ENCODE results near the gene SLC4A11. TPM values are rescaled to one million over a fixed set of nuclear protein-coding genes. Genes with fewer than 3 reads are reported as not detected.
A peak's percentile ranks its signal among the peaks of the same experiment; 100 is the strongest.

Gene SLC4A11
- total RNA-seq, 1 donor from 2014 or later, result 5.0 TPM

DNA sequence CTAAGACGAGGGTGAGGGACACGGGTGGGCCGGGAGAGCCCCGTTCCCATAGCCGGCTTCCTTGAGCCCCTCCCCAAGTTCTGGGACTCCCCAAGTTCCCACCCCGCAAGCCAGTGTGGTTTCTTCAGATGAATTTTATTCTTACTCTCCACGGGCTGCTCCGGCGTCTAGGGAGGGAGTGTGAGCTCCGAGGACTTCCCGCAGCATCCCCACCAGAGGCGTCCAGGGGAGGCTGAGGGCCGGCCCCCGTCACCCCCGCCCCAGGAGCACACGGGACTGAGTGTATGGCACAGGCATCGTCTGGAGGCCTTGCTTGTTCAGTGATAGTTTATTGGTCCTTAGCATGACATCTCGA, 10.0 kb upstream of the SLC4A11 start:
- Histone ChIP-seq H3K4me1 (peaks cover 10% of the 10 kb centered on the region), H3K4me3 (peak overlapping the region; percentile 17), H3K36me3 (peaks cover 33% of the 10 kb centered on the region), H3K27me3 (ENCODE audit: low read depth) (peaks cover 9% of the 10 kb centered on the region), H3K27ac (no peak overlapping the region), H3K9me3 (no peaks in the 10 kb centered on the region)
- no peak for DNase-seq
- TF ChIP-seq, protein P1, sequence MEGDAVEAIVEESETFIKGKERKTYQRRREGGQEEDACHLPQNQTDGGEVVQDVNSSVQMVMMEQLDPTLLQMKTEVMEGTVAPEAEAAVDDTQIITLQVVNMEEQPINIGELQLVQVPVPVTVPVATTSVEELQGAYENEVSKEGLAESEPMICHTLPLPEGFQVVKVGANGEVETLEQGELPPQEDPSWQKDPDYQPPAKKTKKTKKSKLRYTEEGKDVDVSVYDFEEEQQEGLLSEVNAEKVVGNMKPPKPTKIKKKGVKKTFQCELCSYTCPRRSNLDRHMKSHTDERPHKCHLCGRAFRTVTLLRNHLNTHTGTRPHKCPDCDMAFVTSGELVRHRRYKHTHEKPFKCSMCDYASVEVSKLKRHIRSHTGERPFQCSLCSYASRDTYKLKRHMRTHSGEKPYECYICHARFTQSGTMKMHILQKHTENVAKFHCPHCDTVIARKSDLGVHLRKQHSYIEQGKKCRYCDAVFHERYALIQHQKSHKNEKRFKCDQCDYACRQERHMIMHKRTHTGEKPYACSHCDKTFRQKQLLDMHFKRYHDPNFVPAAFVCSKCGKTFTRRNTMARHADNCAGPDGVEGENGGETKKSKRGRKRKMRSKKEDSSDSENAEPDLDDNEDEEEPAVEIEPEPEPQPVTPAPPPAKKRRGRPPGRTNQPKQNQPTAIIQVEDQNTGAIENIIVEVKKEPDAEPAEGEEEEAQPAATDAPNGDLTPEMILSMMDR (IDR thresholded peaks at IDR 0.05), result no peak
- peak; percentile 17 to 24 for ATAC-seq
- intact Hi-C loops (cut with DNase I), result no loop called here

DNA sequence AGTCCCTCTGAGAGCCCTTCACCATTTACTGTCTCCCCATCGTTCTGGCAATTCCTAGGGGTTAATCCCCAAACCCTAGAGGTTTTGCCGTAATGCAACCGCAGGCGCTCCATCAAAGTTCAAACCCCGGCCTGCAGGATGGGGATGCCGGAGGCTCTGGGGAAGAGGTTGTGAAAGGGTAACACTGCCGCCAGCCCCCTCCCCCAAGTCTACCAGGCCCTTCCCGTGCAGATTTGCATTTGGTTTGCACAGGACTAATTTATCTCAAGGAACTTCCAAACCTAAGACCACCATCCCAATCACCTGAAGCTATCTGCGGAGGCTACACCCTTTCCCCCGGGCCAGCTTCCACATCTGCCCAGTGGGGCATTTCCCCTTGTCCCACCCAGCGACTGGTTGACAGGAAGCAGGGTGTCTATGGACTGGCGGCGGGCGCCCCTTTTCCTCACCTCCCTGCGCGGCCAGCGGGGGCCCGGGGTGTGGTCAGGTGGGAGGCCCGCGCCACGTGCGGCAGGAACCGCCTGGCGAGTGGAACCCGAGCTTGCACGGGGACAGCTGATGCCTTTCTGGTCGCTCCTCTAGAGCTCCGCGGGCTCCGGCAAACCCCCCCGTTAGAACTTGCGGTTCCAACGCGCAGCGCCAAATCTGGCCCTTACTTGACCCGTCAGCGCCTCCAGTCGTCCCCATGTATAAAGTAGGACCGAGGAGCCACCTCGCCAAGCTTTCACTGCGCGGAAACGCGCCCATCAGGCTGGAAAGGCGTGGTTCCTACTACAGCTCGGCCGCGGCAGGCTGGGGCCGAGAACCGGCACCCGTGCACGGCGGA, 9.4 kb upstream of the SLC4A11 start:
- TF ChIP-seq, protein P1 (IDR thresholded peaks at IDR 0.05), result no peak
- DNase-seq (no peak), ATAC-seq (peak; percentile 60 to 61)
- intact Hi-C loops (cut with DNase I), result no loop called here
- peaks cover 10% of the 10 kb centered on the region for H3K4me1 ChIP-seq
- H3K27ac ChIP-seq, result no peak overlapping the region
- H3K36me3 ChIP-seq, result peaks cover 27% of the 10 kb centered on the region
- H3K4me3 ChIP-seq, result peak overlapping the region; percentile 17
- peaks cover 9% of the 10 kb centered on the region for H3K27me3 ChIP-seq (ENCODE audit: low read depth)
- H3K9me3 ChIP-seq, result no peaks in the 10 kb centered on the region

DNA sequence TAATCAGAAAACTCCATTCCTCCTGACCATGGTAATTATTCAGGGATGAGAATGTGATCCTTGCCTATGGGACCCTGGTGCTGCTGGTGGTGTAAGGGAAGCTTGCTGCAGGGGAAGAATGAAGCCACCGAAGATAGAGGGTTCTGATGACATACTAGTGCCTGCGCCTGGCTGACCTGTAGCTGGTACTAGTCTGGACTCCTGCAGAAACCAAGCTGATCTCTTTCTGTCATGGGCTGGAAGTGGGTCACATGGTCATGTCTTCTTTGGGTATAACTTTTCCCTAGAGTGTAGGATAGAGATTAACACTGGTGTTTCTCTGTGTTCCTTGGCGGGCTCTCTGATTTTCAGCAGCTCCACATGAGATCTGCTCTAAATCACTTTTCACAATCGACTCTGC, 8.6 kb upstream of the SLC4A11 start:
- no peaks in the 10 kb centered on the region for H3K9me3 ChIP-seq
- peaks cover 9% of the 10 kb centered on the region for H3K27me3 ChIP-seq (ENCODE audit: low read depth)
- TF ChIP-seq, protein P1 (IDR thresholded peaks at IDR 0.05), result no peak
- H3K4me1 ChIP-seq, result peaks cover 10% of the 10 kb centered on the region
- no peak for ATAC-seq
- no peak overlapping the region for H3K27ac ChIP-seq
- intact Hi-C loops (cut with DNase I), result no loop called here
- H3K36me3 ChIP-seq, result peaks cover 20% of the 10 kb centered on the region
- no peak overlapping the region for H3K4me3 ChIP-seq
- DNase-seq, result no peak

DNA sequence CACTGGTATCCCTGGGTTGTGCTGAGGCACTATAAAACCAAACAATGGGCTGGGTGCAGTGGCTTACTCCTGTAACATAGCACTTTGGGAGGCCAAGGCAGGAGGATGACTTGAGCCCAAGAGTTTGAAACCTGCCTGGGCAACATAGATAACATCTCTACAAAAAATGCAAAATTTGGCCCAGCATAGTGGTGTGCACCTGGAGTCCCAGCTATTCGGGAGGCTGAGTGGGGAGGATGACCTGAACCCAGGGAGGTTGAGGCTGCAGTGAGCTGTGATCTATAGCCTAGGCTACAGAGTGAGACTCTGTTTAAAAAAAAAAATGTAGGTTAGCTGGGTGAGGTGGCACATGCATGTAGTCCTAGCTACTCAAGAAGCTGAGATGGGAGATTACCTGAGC, 7.7 kb upstream of the SLC4A11 start:
- intact Hi-C loops (cut with DNase I), result no loop called here
- TF ChIP-seq, protein P1 (IDR thresholded peaks at IDR 0.05), result no peak
- peaks cover 10% of the 10 kb centered on the region for H3K4me1 ChIP-seq
- H3K4me3 ChIP-seq, result no peak overlapping the region
- no peak overlapping the region for H3K27ac ChIP-seq
- H3K9me3 ChIP-seq, result no peaks in the 10 kb centered on the region
- ATAC-seq, result no peak
- no peak for DNase-seq
- peaks cover 10% of the 10 kb centered on the region for H3K36me3 ChIP-seq
- H3K27me3 ChIP-seq (ENCODE audit: low read depth), result peaks cover 9% of the 10 kb centered on the region

DNA sequence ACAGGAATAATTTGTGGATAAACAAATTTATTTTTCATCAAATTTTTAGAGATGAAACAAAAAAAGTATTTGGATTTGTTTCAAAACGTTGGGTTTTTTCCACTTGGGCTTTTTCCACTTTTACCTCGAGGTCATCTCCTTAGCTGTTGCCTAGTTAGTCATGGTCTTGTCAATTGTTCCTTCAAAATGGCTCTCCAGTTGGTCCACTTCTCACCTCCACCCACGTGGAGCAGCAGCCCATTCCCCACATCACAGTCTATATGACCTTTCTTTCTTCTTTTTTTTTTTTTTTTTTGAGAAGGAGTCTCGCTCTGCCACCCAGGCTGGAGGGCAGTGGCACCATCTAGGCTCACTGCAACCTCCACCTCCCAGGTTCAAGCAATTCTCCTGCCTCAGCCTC, 6.7 kb upstream of the SLC4A11 start:
- Histone ChIP-seq H3K27me3 (ENCODE audit: low read depth) (peaks cover 9% of the 10 kb centered on the region), H3K27ac (no peak overlapping the region), H3K9me3 (no peaks in the 10 kb centered on the region), H3K4me1 (peaks cover 10% of the 10 kb centered on the region), H3K36me3 (peaks cover under 1% of the 10 kb centered on the region), H3K4me3 (no peak overlapping the region)
- no peak for ATAC-seq
- intact Hi-C loops (cut with DNase I), result no loop called here
- no peak for DNase-seq
- TF ChIP-seq, protein P1 (IDR thresholded peaks at IDR 0.05), result no peak
